HEK293T (cell line): ENCODE measurements around the gene CDK14.

Experiments used
- CTCF ChIA-PET: fragments of 350-600 bp; formaldehyde crosslinking; extraction: SDS; loops from one replicate; lab custom pipeline; 2021; ENCODE audit warnings: antibody characterized with exemption, inconsistent platforms; lab: Yijun Ruan, JAX
- POLR2A ChIA-PET: fragments of 350-600 bp; formaldehyde crosslinking; extraction: SDS; loops from one replicate; lab custom pipeline; 2020; ENCODE audit warnings: antibody characterized with exemption, inconsistent platforms; lab: Yijun Ruan, JAX
- DNase-seq: peaks from one replicate; pipeline ENCODE4 v3.0.0; 2012; ENCODE audit warnings: mixed read lengths; ENCODE audit errors: extremely low spot score
- ARNT ChIP-seq: fragments of 450-650 bp; IDR thresholded peaks from 2 replicates; pipeline ENCODE4 v1.6.1; 2017; ENCODE audit warnings: mild to moderate bottlenecking
- BHLHE40 ChIP-seq: fragments of 450-650 bp; IDR thresholded peaks from 2 replicates; pipeline ENCODE4 v1.6.1; 2016; ENCODE audit warnings: mild to moderate bottlenecking, moderate library complexity, borderline replicate concordance
- CTBP1 ChIP-seq: fragments of 450-650 bp; IDR thresholded peaks from 2 replicates; pipeline ENCODE4 v1.6.1; 2016; ENCODE audit warnings: borderline replicate concordance
- ELF4 ChIP-seq: fragments of 450-650 bp; IDR thresholded peaks from 2 replicates; pipeline ENCODE4 v1.6.1; 2017; ENCODE audit warnings: antibody characterized with exemption
- FOXA1 ChIP-seq: fragments of 450-650 bp; IDR thresholded peaks from 2 replicates; pipeline ENCODE4 v1.6.1; 2016; ENCODE audit warnings: mild to moderate bottlenecking
- FOXK2 ChIP-seq: fragments of 450-650 bp; IDR thresholded peaks from 2 replicates; pipeline ENCODE4 v1.6.1; 2016; ENCODE audit warnings: mild to moderate bottlenecking
- FOXM1 ChIP-seq: fragments of 450-650 bp; IDR thresholded peaks from 2 replicates; pipeline ENCODE4 v1.6.1; 2017; ENCODE audit warnings: mild to moderate bottlenecking, borderline replicate concordance
- HDGF ChIP-seq: fragments of 450-650 bp; IDR thresholded peaks from 2 replicates; pipeline ENCODE4 v1.6.1; 2017; ENCODE audit warnings: antibody characterized with exemption, borderline replicate concordance
- L3MBTL2 ChIP-seq: fragments of 450-650 bp; conservative IDR thresholded peaks from 2 replicates; pipeline ENCODE4 v1.6.1; 2016; ENCODE audit warnings: mild to moderate bottlenecking
- LEF1 ChIP-seq: fragments of 450-650 bp; IDR thresholded peaks from 2 replicates; pipeline ENCODE4 v1.6.1; 2017; ENCODE audit warnings: mild to moderate bottlenecking, borderline replicate concordance
- NFRKB ChIP-seq: fragments of 450-650 bp; IDR thresholded peaks from 2 replicates; pipeline ENCODE4 v1.6.1; 2016; ENCODE audit warnings: mild to moderate bottlenecking, moderate library complexity
- PKNOX1 ChIP-seq: fragments of 450-650 bp; IDR thresholded peaks from 2 replicates; pipeline ENCODE4 v1.6.1; 2016
- SP1 ChIP-seq: fragments of 450-650 bp; IDR thresholded peaks from 2 replicates; pipeline ENCODE4 v1.6.1; 2017
- SUZ12 ChIP-seq: fragments of 450-650 bp; IDR thresholded peaks from 2 replicates; pipeline ENCODE4 v1.6.1; 2016; ENCODE audit warnings: mild to moderate bottlenecking
- TARDBP ChIP-seq: fragments of 450-650 bp; IDR thresholded peaks from 2 replicates; pipeline ENCODE4 v1.6.1; 2016
- ZNF384 ChIP-seq: fragments of 450-650 bp; IDR thresholded peaks from 2 replicates; pipeline ENCODE4 v1.6.1; 2016

Gene CDK14

DNA sequence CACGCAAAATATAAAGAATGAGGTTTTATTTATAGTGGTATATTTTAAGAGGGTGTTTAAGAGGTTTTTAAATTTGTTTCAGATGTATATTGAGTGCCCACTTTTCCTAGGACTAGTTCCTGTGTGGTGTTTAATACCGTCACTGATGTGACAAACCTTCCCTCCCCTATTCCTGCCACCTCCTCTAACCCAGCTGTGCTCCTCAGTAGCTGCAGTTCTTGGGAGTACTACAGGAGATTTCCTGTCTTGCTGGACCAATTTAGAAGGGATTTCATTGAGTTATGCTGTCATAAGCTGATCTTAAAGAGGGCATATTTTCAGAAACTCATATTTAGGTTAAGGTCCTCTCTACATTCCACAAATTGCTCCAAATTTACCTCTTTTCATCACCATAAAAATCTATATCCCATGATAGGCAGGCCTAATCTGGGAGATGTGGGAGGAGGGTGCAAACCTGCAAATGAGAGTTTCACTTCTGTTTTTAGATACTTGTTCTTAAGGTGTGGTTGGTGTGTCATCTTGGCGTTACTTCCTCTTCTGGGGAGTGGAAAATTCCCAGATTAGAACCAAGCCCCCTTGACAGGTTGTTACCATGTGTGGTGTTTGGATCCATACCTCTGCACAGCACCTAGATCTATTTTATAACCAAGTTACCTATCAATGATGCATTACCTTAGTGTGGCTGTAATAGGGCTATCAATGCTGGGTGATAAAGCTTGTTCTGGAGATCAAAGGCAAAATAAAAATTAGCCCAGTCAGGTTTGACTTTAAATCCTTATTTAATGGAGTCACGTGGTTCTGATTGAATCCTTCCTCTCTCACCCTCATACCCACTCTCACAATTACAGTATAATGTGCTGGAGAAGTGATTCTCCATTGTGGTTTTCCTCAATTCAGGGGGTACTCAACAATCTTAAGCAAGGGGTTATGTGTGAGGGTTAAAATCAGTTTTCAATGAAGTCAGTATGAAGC is 141.1 kb downstream of the CDK14 start:
- ChIA-PET POLR2A (no interaction called here), CTCF (no interaction called here)
- no peak for DNase-seq
- TF ChIP-seq FOXA1 (no peak), L3MBTL2 (no peak), TARDBP (no peak), CTBP1 (no peak), PKNOX1 (no peak), ELF4 (no peak), FOXM1 (no peak), NFRKB (no peak)

DNA sequence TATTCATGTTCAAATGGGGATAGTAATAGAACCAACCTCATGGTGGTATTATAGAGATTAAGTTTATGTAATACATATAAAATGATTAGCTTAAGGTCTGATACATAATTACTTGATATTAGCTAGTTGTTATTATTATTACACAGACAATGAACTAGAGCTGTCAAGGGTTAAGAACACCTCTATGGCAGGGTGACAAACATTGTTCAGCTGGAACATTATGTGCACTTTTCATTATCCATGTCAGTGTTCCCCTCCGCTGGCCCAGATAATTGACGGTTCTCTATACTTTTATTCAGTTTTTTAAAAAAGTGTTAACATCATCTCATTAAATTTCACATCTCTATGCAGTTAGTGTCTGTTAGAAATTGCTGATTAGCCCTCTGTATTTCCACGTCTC is 142.1 kb downstream of the CDK14 start:
- TF ChIP-seq BHLHE40 (no peak), LEF1 (no peak), ARNT (no peak)
- POLR2A ChIA-PET, result no interaction called here
- CTCF ChIA-PET, result no interaction called here
- no peak for DNase-seq

DNA sequence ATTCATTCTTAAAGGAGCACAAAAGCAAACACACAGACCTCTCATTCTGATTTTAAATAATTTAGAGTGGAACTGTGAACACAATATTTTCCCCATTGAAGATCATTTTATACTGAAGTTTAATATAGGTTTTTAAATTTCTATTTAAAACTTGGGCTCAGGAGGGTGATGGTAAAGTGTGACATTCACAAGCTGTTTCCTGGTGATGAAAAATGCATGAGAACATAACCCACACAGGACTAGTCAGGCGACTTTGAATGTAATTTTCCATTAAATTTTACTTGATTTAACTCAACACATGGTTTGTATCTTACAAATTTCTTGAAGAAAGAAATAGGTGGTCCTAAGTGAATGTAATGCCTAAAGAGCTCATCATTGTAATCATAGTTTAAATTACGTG is 143.6 kb downstream of the CDK14 start:
- TF ChIP-seq LEF1, result no peak
- TF ChIP-seq L3MBTL2, result no peak
- TF ChIP-seq FOXM1, result no peak
- TF ChIP-seq ZNF384, result no peak
- no peak for TF ChIP-seq FOXA1
- TF ChIP-seq SUZ12, result no peak
- no peak for TF ChIP-seq ELF4
- no peak for TF ChIP-seq NFRKB
- no peak for TF ChIP-seq CTBP1
- ChIA-PET CTCF (no interaction called here), POLR2A (no interaction called here)
- DNase-seq, result no peak

DNA sequence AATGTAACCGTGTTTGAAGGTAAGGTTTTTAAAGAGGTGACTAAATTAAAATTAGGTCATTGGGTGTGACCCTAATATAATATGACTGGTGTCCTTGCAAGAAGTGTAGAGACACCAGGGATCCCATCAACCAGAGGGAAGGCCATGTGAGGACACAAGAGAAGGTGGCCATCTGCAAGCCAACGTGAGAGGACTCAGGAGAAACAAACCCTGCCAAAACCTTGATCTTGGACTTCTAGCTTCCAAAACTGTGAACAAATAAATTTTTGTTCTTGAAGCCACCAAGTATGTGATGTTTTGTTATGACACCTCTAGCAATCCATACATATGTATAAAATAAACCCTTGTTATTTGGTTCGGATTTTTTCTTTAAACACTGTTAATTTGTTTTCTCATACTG is 144.3 kb downstream of the CDK14 start:
- CTCF ChIA-PET, result no interaction called here
- POLR2A ChIA-PET, result no interaction called here
- DNase-seq, result no peak
- TF ChIP-seq PKNOX1, result no peak
- no peak for TF ChIP-seq HDGF
- no peak for TF ChIP-seq L3MBTL2
- no peak for TF ChIP-seq SUZ12
- no peak for TF ChIP-seq LEF1
- TF ChIP-seq ZNF384, result no peak
- TF ChIP-seq CTBP1, result no peak
- TF ChIP-seq TARDBP, result no peak
- no peak for TF ChIP-seq BHLHE40
- TF ChIP-seq SP1, result no peak
- no peak for TF ChIP-seq FOXK2
- TF ChIP-seq ARNT, result no peak
- no peak for TF ChIP-seq FOXM1
- no peak for TF ChIP-seq NFRKB
- TF ChIP-seq ELF4, result no peak
- no peak for TF ChIP-seq FOXA1

- no peak for TF ChIP-seq ZNF384
- DNase-seq, result no peak
- ChIA-PET POLR2A (no interaction called here), CTCF (no interaction called here)
Observed at GRCh38 chr7:90743626-90744025, 147.5 kb downstream of the CDK14 start.

- no peak for DNase-seq
- ChIA-PET CTCF (interaction anchor here (0.6 to 0.8 kb wide), 2 partner anchors 19 to 252 kb away, joined by 3 to 6 read pairs; no protein-coding TSS in a partner anchor), POLR2A (no interaction called here)
- TF ChIP-seq FOXK2 (no peak), PKNOX1 (no peak), HDGF (no peak), ARNT (no peak), L3MBTL2 (no peak), LEF1 (no peak), FOXA1 (no peak), BHLHE40 (no peak), ZNF384 (no peak), SUZ12 (no peak), TARDBP (no peak), CTBP1 (no peak), NFRKB (no peak), SP1 (no peak), ELF4 (no peak), FOXM1 (no peak)
Observed at GRCh38 chr7:90747516-90747915, 151.4 kb downstream of the CDK14 start.
